Hematopoietic multipotent progenitor cell treated with erythropoietin and hydrocortisone succinate and interleukin-3 and kit ligand, for 4 days (in vitro differentiated cells): ENCODE results near the gene CEBPB.

Experiments used
- DNase-seq: peaks from one replicate; pipeline ENCODE4 v3.0.0-alpha.2; 2015

CEBPB gene

DNA sequence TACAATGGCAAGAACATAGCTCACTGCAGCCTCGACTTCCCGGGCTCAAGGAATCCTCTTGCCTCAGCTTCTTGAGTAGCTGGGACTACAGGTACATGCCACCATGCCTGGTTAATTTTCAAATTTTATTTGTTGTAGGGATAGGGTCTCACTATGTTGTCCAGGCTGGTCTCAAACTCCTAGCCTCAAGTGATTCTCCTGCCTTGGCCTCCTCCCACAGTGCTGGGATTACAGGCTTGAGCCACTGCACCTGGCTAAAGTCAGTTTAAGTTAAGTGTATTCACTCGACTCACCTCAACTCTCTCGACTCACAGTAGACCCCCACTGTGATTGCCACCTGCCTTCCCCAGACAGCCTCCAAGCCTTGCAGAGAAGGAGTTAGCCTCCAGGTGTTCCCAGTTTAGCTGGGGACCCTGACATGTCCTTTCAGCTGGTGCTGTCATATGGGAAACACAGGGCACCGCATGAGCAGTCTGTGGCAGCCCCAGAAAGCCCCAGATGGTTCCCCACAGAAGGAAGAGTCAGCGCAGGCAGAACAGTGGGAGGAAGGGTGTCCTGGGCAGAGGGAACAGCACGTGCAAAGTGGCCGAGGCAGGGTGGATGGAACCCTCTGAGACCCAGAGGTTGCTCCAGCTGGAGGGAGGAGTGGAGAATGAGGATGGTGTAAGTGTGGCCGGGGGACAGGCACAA lies 40.4 kb downstream of the CEBPB start:
- DNase-seq = no peak

DNA sequence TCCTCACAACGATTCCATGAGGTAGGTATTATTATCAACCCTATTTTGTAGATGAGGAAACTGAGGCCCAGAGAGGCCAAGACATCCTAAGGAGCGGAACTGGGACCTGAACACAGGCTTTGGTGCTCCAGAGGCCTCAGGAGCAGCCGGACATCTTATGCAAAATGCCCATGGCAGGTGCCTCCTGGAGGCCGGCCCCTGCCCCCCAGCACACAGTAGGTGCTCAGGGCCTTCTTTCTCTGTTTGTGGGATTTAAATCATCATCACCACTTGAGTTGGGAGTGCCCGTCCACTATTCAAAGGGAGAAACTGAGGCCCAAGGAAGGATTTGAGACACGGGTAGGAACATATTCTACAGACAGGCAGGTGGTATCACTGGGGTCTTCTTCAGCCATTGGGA lies 41.2 kb downstream of the CEBPB start:
- no peak for DNase-seq

DNA sequence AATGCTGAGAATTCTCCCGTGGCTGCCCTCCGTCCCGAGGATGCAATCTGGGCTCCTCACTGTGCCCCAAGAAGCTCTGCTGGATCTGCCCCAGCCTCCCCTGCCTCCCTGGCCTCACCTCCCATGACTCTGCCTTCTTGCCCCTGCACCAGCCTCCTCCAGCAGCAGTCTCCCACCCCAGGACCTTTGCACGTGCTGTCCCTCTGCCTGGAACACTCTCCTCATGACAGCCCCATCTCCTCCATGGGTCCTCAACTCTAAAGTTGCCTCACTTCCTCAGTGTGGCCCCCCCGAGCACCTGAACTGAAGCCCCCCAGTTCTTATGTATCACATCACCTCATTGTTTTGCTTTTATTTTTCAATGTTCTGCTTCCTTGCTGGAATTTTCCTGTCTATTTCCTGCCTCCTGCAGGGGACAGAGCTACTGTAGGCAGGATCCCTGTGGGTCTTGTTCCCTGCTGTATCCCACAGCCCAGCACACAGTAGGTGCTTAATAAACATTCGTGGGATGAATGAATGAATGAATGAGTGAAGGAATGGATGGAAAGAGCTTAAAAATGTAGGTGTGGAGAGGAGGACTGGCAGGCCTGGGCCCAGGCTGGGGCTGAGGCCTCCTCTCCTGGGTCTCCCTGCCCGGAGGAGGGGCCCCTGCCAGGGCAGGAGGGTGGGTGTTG lies 42.2 kb downstream of the CEBPB start:
- no peak for DNase-seq

DNA sequence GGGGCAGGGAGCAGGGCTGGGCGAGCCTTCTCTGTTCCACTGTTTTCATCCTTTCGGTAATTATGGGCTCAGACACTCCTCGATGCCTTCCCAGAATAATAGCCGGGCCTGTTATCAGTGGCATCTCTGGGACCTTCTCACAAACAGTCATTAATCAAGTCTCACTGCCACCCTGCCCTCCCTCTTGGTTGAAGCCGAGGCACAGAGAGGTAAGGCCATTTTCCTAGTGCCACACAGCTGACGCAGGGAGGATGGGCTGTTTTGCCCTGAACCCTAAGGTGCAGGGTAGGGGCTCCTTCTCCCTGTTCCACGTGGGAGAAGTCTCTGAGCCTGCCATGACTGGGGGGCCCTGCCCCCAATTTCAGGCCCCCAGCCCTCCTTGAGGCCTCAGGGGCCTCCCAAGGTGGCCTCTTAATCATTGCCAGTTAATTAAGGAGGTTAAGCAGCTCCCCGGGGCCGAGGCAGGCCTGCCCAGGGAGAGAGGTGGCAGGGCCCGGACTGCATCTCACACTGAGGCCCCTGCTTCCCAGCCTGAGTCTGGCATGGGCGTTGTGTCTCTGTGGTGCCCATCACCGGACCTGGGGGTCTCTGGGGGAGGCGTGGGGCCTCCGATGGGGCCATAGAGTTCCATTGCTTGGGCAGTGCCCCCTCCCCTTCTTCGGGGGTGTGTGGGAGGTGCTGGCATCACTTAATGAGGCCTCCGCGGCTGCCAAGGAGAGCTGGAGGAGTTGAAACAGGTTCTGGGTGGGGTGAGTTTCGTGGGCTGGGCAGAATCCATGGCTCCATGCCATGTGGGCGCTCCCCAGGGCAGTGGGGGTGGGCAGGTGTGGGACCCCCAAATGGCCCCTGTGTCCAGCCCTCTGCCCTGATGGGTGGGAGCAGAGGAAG lies 42.9 kb downstream of the CEBPB start:
- DNase-seq = no peak

DNA sequence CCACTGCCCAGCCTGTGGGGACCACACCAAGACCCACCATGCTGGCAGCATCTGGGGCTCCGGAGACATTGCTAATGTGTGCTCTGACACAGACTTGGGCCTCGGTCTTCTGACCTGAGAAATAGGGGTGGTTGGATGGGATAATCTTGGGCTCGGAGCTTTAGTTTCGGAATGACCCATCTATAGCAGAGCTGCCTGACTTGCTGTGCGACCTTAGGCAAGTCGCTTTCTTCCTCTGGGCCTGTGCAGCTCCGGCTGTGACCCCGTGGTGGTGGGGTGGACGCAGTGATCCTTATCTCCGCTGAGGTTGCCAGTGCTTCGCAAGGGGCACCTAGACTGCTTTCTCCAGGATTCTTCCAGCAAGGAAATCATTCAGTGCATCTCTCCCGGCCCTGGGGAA lies 43.7 kb downstream of the CEBPB start:
- no peak for DNase-seq

DNA sequence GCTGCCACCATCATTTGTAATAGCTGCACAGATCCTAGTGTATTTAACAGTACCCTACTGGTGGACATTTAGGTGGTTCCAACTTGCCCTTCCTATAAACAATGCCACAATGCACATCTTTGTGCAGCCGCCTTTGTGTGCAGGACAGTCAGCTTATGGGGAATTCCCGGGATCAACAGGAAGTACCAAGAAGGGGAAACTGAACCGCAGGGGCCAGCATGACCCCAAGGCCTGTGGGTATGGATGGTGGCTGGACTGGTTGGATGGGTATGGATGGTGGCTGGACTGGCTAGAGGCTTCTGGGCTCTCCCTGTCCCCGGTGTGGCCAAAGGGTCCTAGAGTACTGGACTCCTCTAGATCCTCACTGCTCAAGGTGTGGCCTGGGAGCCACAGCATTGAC lies 46.7 kb downstream of the CEBPB start:
- no peak for DNase-seq

DNA sequence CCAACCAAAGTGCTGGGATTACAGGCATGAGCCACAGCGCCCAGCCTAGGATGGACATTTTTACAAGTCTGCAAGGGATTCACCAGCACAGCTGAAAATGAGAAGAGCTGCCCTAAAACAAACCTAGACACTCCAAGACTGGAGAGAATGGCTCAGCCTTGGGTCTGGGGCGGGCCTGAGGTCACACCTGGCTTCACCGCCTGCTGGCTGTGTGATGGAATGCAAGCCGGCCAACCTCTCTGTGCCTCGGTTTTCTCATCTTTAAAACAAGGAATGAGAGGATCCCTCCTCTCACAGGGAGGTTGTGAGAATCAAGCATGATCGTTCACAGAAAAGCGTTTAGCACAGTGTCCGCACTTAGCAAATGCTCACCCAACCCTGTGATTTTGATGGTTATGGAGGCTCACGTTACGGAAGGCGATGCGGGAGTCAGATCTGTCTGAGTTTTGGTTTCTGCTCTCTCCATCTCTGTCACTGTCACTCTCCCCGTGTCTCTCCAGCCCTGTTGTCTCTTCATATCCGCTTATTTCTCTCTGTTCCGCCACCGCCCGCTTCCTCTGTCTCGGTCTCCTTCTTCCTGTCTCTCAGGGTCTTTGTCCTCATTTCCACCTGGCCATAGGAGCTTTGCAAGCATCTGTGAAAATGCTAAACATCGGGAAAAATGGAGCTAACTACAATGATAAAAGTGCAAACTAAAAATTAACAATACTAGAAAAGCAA lies 47.6 kb downstream of the CEBPB start:
- no peak for DNase-seq

DNA sequence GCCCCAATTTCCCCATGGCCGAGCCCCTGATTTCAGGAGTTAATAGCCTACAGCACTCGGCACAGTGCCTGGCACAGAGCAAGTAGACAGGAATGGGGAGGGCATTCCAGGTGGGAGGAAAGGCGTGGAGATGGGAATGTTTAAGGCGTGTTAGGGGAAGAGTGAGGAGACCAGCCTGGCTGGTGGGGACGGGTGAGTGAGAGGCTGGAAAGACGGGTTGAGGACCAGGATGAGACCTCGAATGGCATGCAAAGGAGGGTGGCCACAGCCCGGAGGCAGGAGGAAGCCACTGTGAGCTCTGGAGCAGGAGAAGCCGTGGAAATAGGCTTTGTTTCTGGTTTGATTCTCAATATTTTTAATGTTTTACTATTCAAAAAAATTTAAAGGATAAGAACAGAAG lies 49.5 kb downstream of the CEBPB start:
- DNase-seq = no peak

DNA sequence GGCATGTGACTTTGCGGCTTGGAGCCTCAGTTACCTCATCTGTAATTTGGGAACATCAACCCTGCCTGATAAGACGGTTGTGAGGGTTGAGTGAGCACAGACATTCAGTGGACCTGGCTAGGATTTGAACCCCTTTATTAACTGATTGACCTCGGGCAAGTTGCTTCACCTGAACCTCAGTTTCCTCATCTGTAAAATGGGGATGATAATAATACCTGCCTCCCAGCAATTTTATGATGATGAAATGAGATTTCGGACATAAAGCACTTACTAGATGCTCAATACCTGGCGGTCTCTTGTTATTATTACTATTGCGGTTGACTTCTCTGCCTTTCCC lies 51.5 kb downstream of the CEBPB start:
- no peak for DNase-seq
